DMS153 treated with DMSO at 0.1 percent for 48 hours (cell line): Measurements from ENCODE around the gene NDUFAF8.

Source experiments
- DNase-seq: peaks from one replicate; lab custom pipeline; 2025; ENCODE audit not compliant: unreplicated experiment; lab: John Stamatoyannopoulos, UW

Gene NDUFAF8

GRCh38 chr17:81237591-81238489 lies 1.3 kb upstream of the NDUFAF8 start:
- DNase-seq: no peak

GRCh38 chr17:81238490-81238814 lies 666 bp upstream of the NDUFAF8 start:
- no peak for DNase-seq

GRCh38 chr17:81239714-81240555 lies 817 bp downstream of the NDUFAF8 start:
- no peak for DNase-seq

- DNase-seq: no peak
Measured at GRCh38 chr17:81240761-81241160, 1.6 kb downstream of the NDUFAF8 start.

- DNase-seq: no peak
Measured at GRCh38 chr17:81241203-81241602, 2.1 kb downstream of the NDUFAF8 start.

GRCh38 chr17:81241648-81242420 lies 2.7 kb downstream of the NDUFAF8 start:
- peak; percentile 11 for DNase-seq

GRCh38 chr17:81242421-81243332 lies 3.6 kb downstream of the NDUFAF8 start:
- DNase-seq: no peak

- DNase-seq: no peak
Measured at GRCh38 chr17:81243333-81243664, 4.2 kb downstream of the NDUFAF8 start.

- no peak for DNase-seq
Measured at GRCh38 chr17:81244358-81245023, 5.4 kb downstream of the NDUFAF8 start.

GRCh38 chr17:81245024-81245664 lies 6.0 kb downstream of the NDUFAF8 start:
- no peak for DNase-seq

- DNase-seq: no peak
Measured at GRCh38 chr17:81245665-81246342, 6.7 kb downstream of the NDUFAF8 start.

GRCh38 chr17:81246343-81246670 lies 7.2 kb downstream of the NDUFAF8 start:
- DNase-seq: no peak

- DNase-seq: no peak
Measured at GRCh38 chr17:81246679-81247338, 7.7 kb downstream of the NDUFAF8 start.

- no peak for DNase-seq
Measured at GRCh38 chr17:81247339-81247990, 8.3 kb downstream of the NDUFAF8 start.

GRCh38 chr17:81248649-81249048 lies 9.5 kb downstream of the NDUFAF8 start:
- no peak for DNase-seq

GRCh38 chr17:81249223-81250040 lies 10.3 kb downstream of the NDUFAF8 start:
- DNase-seq: no peak
